ENCODE results near the gene GMPR.
"Not testable (repeated sequence)": the region's sequence is repeated elsewhere in the genome, so short reads cannot be mapped to it uniquely, and the experiment has no call there.

The GMPR gene

GRCh38 chr6:16216501-16217155 lies 21.8 kb upstream of the GMPR start:
- Histone ChIP-seq H3K27me3 (peaks cover 0 to 8% of the 10 kb centered on the region in 2 donors), H3K27ac (peak overlapping the region; percentile 33 to 43), H3K36me3 (no peaks in the 10 kb centered on the region), H3K4me3 (peak overlapping the region; percentile 25 to 48), H3K4me1 (peaks cover 0 to 38% (median 13%) of the 10 kb centered on the region in 4 donors), H3K9me3 (no peaks in the 10 kb centered on the region)
- no peak for DNase-seq
- intact Hi-C loops (cut with DNase I; ENCODE audit: low total_unique reads), result no loop called here
- TF ChIP-seq, protein P1, sequence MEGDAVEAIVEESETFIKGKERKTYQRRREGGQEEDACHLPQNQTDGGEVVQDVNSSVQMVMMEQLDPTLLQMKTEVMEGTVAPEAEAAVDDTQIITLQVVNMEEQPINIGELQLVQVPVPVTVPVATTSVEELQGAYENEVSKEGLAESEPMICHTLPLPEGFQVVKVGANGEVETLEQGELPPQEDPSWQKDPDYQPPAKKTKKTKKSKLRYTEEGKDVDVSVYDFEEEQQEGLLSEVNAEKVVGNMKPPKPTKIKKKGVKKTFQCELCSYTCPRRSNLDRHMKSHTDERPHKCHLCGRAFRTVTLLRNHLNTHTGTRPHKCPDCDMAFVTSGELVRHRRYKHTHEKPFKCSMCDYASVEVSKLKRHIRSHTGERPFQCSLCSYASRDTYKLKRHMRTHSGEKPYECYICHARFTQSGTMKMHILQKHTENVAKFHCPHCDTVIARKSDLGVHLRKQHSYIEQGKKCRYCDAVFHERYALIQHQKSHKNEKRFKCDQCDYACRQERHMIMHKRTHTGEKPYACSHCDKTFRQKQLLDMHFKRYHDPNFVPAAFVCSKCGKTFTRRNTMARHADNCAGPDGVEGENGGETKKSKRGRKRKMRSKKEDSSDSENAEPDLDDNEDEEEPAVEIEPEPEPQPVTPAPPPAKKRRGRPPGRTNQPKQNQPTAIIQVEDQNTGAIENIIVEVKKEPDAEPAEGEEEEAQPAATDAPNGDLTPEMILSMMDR (IDR thresholded peaks at IDR 0.05), result no peak

DNA sequence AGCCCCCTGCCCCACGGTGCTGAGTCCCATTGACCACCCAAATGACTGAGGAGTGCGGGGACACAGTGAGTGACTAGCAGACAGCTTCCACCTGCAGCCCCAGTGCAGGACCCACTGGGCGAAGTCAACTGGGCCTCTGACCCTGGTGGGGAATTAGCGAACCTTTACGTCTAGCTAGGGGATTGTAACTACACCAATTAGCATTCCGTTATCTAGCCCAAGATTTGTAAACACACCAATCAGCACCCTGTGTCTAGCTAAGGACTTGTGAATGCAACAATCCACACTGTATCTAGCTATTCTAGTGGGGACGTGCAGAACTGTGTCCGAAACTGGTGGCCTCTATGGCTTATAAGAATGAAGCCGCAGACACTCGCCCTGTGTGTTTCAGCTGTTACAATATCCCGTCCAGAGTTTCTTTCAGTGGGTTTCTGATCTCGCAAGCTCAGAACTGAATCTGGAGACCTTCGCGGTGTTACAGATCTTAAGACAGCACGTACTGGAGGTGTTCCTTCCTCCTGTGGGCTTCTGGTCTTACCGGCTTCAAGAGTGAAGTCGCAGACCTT lies 21.1 kb upstream of the GMPR start:
- no peak overlapping the region for H3K4me3 ChIP-seq
- no peak overlapping the region for H3K27ac ChIP-seq
- DNase-seq, result no peak
- H3K4me1 ChIP-seq, result peaks cover 0 to 38% (median 13%) of the 10 kb centered on the region in 4 donors
- no peaks in the 10 kb centered on the region for H3K9me3 ChIP-seq
- intact Hi-C loops (cut with DNase I; ENCODE audit: low total_unique reads), result no loop called here
- no peaks in the 10 kb centered on the region for H3K36me3 ChIP-seq
- TF ChIP-seq, protein P1 (IDR thresholded peaks at IDR 0.05), result no peak
- H3K27me3 ChIP-seq, result peaks cover 0 to 8% of the 10 kb centered on the region in 2 donors

DNA sequence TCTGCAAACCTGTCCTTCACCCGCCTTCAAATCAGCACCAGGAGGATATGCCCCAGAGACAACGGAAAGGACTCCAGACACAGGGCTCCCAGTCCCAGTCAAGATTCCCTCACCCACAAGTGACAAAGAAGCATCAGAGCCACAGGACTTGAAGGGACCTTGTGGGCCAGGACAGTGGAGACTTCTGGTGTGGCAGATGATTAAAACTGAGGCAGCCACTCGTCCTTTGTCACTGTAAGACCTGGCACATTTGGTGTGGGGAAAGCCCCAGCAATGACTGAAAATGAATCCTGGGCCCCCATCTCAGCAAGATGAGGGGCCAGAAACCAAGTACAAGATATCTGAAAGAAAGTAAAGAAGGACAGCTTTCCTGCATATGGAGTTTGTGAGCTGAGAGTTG lies 15.6 kb upstream of the GMPR start:
- H3K27me3 ChIP-seq, result no peaks in the 10 kb centered on the region
- H3K4me1 ChIP-seq, result peaks cover 0 to 14% (median 3%) of the 10 kb centered on the region in 4 donors
- TF ChIP-seq, protein P1 (IDR thresholded peaks at IDR 0.05), result no peak
- intact Hi-C loops (cut with DNase I; ENCODE audit: low total_unique reads), result no loop called here
- H3K36me3 ChIP-seq, result no peaks in the 10 kb centered on the region
- no peaks in the 10 kb centered on the region for H3K9me3 ChIP-seq
- no peak overlapping the region for H3K4me3 ChIP-seq
- DNase-seq, result no peak
- no peak overlapping the region for H3K27ac ChIP-seq

- Histone ChIP-seq H3K4me3 (no peak overlapping the region), H3K27me3 (no peaks in the 10 kb centered on the region), H3K27ac (no peak overlapping the region), H3K4me1 (peaks cover 0 to 11% (median 3%) of the 10 kb centered on the region in 4 donors), H3K9me3 (no peaks in the 10 kb centered on the region), H3K36me3 (no peaks in the 10 kb centered on the region)
- TF ChIP-seq, protein P1 (IDR thresholded peaks at IDR 0.05), result no peak
- intact Hi-C loops (cut with DNase I; ENCODE audit: low total_unique reads), result no loop called here
- DNase-seq, result no peak
These were observed 15.0 kb upstream of the GMPR start for GRCh38 chr6:16223362-16223761.

- Histone ChIP-seq H3K9me3 (no peaks in the 10 kb centered on the region), H3K27ac (no peak overlapping the region), H3K27me3 (no peaks in the 10 kb centered on the region), H3K4me3 (no peak overlapping the region), H3K4me1 (peaks cover 0 to 12% (median 5%) of the 10 kb centered on the region in 4 donors), H3K36me3 (no peaks in the 10 kb centered on the region)
- intact Hi-C loops (cut with DNase I; ENCODE audit: low total_unique reads), result no loop called here
- DNase-seq, result no peak
- TF ChIP-seq, protein P1 (IDR thresholded peaks at IDR 0.05), result no peak
These were observed 14.0 kb upstream of the GMPR start for GRCh38 chr6:16224409-16224808.

DNA sequence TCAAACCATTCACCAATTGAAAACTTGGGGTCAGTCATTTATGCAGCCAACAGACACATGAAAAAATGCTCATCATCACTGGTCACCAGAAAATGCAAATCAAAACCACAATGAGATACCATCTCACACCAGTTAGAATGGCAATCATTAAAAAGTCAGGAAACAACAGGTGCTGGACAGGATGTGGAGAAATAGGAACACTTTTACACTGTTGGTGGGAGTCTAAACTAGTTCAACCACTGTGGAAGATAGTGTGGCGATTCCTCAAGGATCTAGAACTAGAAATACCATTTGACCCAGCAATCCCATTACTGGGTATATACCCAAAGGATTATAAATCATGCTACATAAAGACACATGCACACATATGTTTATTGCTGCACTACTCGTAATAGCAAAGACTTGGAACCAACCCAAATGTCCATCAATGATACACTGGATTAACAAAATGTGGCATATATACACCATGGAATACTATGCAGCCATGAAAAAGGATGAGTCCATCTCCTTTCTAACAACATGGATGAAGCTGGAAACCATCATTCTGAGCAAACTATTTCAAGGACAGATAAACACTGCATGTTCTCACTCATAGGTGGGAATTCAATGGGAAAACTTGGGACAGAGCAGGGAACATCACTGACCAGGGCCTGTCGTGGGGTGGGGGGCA lies 13.2 kb upstream of the GMPR start:
- H3K27ac ChIP-seq; DNase-seq; H3K9me3 ChIP-seq; H3K27me3 ChIP-seq; intact Hi-C loops (cut with DNase I; ENCODE audit: low total_unique reads); H3K4me3 ChIP-seq; H3K36me3 ChIP-seq: not testable (repeated sequence)
- H3K4me1 ChIP-seq, result peaks cover 0 to 17% (median 8%) of the 10 kb centered on the region in 4 donors

DNA sequence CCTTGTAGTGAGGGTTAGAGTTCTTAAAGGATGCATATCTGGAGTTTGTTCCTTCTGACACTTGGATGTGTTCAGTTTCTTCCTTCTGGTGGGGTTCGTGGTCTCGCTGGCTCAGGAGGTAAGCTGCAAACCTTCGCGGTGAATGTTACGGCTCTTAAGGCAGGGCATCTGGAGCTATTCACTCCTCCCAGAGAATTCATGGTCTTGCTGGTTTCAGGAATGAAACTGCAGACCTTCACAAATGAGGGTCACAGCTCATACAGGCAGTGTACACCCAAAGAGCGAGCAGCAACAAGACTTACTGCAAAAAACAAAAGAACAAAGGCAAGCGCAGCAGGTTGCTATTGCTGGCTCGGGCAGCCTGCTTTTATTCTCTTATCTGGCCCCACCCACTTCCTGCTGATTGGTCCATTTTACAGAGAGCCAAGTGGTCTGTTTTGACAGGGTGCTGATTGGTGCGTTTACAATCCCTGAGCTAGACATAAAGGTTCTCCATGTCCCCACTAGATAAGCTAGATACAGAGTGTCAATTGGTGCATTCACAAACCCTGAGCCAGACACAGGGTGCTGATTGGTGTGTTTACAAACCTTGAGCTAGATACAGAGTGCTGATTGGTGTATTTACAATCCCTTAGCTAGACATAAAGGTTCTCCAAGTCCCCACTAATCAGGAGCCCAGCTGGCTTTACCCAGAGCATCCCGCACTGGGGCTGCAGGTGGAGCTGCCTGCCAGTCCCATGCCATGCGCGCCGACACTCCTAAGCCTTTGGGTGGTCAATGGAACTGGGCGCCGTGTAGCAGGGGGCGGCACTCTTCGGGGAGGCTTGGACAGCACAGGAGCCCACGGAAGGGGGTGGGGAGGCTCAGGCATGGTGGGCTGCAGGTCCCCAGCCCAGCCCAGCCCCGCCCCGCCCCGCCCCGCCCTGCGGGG lies 12.0 kb upstream of the GMPR start:
- H3K36me3 ChIP-seq; DNase-seq; H3K27ac ChIP-seq; H3K27me3 ChIP-seq; H3K9me3 ChIP-seq; intact Hi-C loops (cut with DNase I; ENCODE audit: low total_unique reads); H3K4me3 ChIP-seq: not testable (repeated sequence)
- peaks cover 0 to 17% (median 8%) of the 10 kb centered on the region in 4 donors for H3K4me1 ChIP-seq

All from tibial artery (tissue), 4 donors.